HG03196 (cell line): ENCODE measurements around the gene ISLR2.

Experiments used
- ATAC-seq: cut with Tn5 transposase; IDR thresholded peaks from one replicate; pipeline ENCODE4 v1.9.1; 2021; ENCODE audit not compliant: unreplicated experiment

The ISLR2 gene

GRCh38 chr15:74127954-74128784 lies 2.2 kb upstream of the ISLR2 start:
- no peak for ATAC-seq

GRCh38 chr15:74128785-74129585 lies 1.4 kb upstream of the ISLR2 start:
- no peak for ATAC-seq

GRCh38 chr15:74129586-74130154 lies 716 bp upstream of the ISLR2 start:
- ATAC-seq, result no peak

- no peak for ATAC-seq
Observed at GRCh38 chr15:74130849-74131627, 652 bp downstream of the ISLR2 start.

GRCh38 chr15:74131628-74132413 lies 1.4 kb downstream of the ISLR2 start:
- ATAC-seq, result no peak

- no peak for ATAC-seq
Observed at GRCh38 chr15:74132681-74133651, 2.6 kb downstream of the ISLR2 start.

- no peak for ATAC-seq
Observed at GRCh38 chr15:74133694-74134386, 3.5 kb downstream of the ISLR2 start.

GRCh38 chr15:74134387-74135027 lies 4.1 kb downstream of the ISLR2 start:
- no peak for ATAC-seq

GRCh38 chr15:74135041-74135565 lies 4.7 kb downstream of the ISLR2 start:
- no peak for ATAC-seq

- no peak for ATAC-seq
Observed at GRCh38 chr15:74136540-74136813, 6.1 kb downstream of the ISLR2 start.

- no peak for ATAC-seq
Observed at GRCh38 chr15:74136814-74137536, 6.6 kb downstream of the ISLR2 start.

GRCh38 chr15:74137537-74137894 lies 7.1 kb downstream of the ISLR2 start:
- no peak for ATAC-seq

GRCh38 chr15:74138642-74139041 lies 8.3 kb downstream of the ISLR2 start:
- ATAC-seq, result no peak

- ATAC-seq, result no peak
Observed at GRCh38 chr15:74141591-74141990, 11.2 kb downstream of the ISLR2 start.

GRCh38 chr15:74144153-74144775 lies 13.9 kb downstream of the ISLR2 start:
- no peak for ATAC-seq

GRCh38 chr15:74146277-74146800 lies 16.0 kb downstream of the ISLR2 start:
- no peak for ATAC-seq

- no peak for ATAC-seq
Observed at GRCh38 chr15:74147051-74147450, 16.7 kb downstream of the ISLR2 start.
